Renal pelvis (tissue), 4 donors: ENCODE data around the gene PARD3B. TPM values are rescaled to one million over a fixed set of nuclear protein-coding genes. Genes with fewer than 3 reads are reported as not detected.

Experiments used
- DNase-seq: peaks from one replicate; pipeline ENCODE4 v3.0.0-alpha.2; 2013
- polyA plus RNA-seq, 3 donors: library from polyadenylated mRNA; unstranded; fragments of 120-200 nt; gene quantifications; one replicate each; pipeline ENCODE4 v1.2.1, GENCODE V29; 2013; ENCODE audit not compliant: insufficient read length in 3 of 3

PARD3B gene
- polyA plus RNA-seq, 3 donors, result 33.2 to 37.3 (median 34.3) TPM

- DNase-seq, result no peak
Measured at GRCh38 chr2:205010196-205010595, 464.9 kb downstream of the PARD3B start.

DNA sequence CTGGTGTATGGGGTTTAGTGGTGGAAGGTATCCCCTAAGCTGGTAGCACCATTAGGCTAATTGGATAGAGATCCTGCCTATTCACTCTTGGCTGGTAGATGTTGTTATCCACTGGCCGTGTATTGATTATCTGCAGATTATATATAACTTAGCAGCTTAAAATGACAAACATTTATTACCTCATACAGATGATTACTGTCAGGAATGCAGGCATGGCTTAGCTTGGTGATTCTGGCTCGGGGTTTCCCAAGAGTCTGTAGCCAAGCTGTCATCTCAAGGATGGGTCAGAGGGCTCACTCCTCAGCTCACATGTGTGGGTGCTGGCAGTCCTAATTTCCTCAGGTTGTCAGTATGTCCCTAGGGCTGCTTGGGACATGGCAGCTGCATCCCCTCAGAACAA is 465.8 kb downstream of the PARD3B start:
- DNase-seq, result no peak

- no peak for DNase-seq
Measured at GRCh38 chr2:205012961-205013360, 467.7 kb downstream of the PARD3B start.

- DNase-seq, result no peak
Measured at GRCh38 chr2:205013586-205013985, 468.3 kb downstream of the PARD3B start.

DNA sequence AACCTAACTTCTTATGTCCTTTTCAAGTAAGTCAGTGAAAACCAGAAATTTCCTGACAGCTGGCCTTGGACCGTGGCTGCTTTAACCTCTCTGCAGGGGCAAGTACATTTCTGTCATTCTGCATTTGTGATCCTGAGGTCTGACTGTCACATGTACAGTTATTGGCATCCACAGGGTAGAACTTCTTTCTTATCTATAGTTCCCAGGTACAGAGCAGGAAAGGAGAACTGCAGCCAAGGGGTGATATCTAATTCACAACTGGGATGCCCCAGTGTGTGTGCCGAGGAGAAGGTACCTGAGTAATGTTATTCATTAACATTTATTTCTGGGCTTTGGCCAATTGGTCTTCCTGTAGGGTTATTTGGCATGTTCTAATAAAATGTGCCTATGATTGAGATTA is 468.9 kb downstream of the PARD3B start:
- DNase-seq, result no peak

DNA sequence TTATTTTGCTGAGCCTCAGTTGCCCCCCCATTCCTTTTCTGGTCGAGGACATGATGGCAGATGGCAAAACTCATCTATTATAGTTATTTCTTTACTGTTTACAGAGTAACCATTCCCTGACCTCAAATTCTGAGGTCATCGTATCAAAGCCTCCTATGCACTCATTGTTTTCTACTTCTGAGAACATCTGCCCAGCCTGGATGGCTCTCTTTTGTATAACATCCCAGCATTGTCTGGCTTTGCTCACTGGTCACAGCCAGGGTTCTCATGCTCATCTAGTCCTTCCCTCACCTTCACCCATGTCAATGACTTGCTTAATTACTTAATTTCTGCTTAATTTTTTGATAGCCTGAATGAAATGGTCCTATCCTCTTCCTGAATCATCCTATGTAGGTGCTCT is 472.1 kb downstream of the PARD3B start:
- no peak for DNase-seq

DNA sequence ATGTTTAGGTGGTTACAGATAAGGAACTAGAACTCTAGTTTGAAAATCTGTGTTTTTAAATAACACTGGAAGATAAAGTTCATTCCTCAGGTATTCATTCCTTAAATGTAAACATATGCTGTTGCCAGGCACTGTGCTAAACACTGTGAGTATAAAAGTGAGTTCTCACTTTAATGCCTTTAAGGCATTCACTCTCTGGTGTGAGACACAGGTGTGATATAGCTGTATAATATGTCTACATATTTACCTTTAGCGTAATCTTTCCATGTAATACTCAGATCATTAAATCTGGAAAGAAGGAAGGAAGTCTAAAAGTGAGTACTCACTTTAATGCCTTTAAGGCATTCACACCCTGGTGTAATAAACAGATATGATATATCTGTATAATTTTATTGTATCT is 472.6 kb downstream of the PARD3B start:
- DNase-seq, result no peak

GRCh38 chr2:205020673-205021072 is 475.4 kb downstream of the PARD3B start:
- no peak for DNase-seq

- no peak for DNase-seq
Measured at GRCh38 chr2:205022841-205023240, 477.6 kb downstream of the PARD3B start.

- DNase-seq, result no peak
Measured at GRCh38 chr2:205024822-205025518, 479.7 kb downstream of the PARD3B start.

DNA sequence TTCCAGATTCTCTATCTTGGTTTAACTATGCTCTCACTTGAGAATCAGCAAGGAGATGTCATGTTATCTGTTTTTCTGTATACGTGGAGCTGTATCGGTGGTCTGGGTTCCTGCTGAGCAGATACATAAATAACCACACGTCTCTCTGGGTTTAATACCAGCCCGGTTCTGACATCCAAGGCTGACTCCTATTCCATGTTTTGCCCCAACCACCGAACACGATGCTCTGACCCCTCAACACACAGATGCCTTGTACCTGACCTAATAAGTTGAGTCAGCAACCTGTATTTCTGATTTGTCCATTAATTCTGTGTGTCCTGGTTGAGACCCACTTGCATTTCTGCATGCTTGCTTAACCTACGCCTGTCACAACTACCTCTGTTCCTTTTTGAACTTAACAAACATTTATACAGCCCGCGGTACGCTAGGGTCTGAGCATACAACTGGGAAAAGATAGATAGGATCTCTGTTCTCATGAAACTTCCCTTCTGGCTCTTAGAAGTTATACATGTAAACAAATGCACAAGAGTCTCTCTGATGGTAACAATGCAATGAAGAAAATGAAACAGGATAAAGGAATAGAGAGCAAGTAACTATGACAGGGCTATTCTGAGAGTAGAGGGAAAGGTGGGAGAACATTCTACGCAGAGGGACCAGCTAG is 480.4 kb downstream of the PARD3B start:
- no peak for DNase-seq

DNA sequence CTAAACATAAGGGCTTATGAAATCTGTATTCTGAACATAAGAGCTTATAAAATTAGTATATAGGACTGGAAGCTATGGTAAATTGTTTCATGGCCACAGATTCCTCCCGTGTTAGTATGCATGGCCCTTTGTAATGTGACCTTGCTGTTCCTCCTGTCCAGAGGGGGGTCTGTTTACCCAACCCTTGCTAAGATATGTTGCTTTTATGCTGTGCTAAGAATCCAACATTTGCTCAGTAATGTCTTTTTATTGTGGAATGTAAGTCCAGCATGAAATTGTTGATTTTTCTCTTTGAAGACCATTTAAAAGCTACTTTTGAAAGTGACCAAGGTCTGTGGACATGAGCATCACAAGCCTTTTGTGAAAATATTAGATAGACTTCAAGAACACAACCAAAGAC is 485.4 kb downstream of the PARD3B start:
- no peak for DNase-seq

GRCh38 chr2:205032093-205032551 is 486.8 kb downstream of the PARD3B start:
- peak; percentile 30 for DNase-seq

DNA sequence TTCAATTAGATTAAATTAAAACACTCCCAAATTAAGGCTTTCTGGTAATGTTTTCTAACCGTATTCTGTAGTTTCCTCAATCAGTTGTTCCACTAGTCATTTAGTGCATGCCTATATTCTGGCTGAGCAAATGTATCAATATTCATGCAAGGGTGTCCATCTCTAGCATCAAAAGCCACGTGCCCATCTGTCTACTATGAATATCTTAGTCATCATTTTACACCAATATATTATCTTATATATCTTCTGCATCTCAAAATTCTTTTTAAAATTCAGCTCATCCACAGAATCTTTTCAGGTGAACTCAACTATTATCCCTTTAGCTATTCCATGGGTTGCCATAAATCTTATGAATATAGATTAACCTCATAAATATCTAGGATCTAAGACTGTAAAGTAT is 488.2 kb downstream of the PARD3B start:
- DNase-seq, result no peak

GRCh38 chr2:205034034-205034433 is 488.8 kb downstream of the PARD3B start:
- DNase-seq, result no peak

DNA sequence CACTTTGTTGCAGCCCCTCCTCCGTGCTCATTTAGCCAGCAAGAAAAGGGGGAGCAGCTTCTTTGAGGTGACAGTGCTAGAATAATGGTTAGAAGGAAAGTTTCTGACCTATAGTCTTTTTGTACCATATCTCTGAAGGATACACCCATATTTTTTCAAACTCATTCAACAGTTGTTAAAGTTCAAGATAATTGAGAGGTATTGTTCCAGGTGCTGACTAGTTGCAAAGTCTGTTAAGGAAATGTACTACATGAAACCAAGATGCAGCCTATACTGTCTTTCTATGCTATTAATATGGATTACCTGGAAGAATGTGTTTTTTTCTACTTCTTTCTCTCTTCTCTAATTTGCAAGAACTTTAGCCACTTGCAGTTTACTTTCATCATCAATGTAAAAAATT is 495.0 kb downstream of the PARD3B start:
- DNase-seq, result no peak

DNA sequence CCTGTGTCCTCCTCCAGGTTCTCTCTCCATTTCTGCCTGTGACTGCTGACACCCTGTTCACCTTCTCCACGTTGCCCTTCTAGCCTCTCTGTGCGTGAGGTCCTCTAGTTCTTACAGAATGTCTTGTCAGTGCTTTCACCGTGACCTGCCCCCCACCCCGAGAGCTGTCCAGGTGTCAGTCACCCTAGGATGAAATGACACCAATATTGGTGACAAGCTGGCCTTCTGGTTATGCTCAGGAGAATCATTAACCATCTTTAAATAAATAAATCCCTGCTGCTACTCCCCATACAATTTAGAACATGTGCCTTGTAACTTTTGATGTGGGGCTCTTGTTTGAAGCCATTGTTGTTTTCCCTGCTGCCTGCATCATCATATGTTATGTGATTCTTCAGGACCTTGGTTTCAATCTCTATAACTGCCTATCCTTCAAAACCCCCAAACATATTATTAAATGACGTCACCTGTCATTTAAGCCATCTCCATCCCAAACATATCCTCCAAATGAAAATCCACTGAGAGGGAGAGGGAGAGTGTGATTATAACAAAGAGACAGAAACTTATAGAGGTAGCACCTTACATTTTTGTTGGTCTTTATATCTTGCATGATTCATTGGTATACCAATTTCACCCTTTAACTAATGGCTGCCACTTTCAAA is 496.3 kb downstream of the PARD3B start:
- no peak for DNase-seq

- DNase-seq, result no peak
Measured at GRCh38 chr2:205043285-205043684, 498.0 kb downstream of the PARD3B start.

DNA sequence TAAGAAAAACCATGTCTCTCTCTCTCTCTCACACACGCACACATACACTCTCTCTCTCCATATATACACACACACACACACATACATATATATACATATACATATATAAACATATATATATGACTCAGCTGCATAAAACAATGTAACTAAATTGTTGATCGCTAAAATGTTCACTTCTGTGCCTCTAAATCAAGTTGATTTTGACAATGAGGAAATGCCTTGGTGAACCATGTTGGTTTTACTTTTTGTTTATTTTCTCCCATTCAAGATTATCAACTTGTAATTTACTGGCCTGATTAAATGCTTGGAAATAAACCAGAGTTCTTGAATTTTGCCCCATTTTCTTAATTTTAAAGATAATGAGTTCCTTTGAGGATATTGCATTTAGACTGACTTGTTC is 500.4 kb downstream of the PARD3B start:
- DNase-seq, result no peak

GRCh38 chr2:205047273-205047839 is 502.1 kb downstream of the PARD3B start:
- DNase-seq, result no peak

GRCh38 chr2:205051417-205051816 is 506.1 kb downstream of the PARD3B start:
- no peak for DNase-seq

DNA sequence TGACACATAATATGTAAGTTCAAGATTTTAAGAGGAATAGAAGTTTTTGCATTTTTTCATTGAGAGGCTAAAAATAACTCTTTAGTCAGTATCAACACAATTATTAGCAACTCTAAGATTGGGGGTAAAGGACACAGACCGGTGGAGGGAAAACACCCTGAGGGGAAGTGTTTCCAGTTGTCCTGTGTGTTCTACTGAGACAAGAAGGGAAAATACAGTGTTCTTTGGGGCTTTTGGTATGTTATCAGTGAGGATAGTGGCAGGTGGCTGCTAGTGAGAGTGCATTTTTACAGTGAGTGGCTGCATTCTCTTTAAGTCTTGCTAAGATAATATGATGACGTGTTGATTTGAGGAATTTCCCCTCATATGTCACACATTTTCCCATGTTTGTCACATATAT is 507.5 kb downstream of the PARD3B start:
- DNase-seq, result no peak
